Measurements from ENCODE around the gene AP1M1.

Gene AP1M1

DNA sequence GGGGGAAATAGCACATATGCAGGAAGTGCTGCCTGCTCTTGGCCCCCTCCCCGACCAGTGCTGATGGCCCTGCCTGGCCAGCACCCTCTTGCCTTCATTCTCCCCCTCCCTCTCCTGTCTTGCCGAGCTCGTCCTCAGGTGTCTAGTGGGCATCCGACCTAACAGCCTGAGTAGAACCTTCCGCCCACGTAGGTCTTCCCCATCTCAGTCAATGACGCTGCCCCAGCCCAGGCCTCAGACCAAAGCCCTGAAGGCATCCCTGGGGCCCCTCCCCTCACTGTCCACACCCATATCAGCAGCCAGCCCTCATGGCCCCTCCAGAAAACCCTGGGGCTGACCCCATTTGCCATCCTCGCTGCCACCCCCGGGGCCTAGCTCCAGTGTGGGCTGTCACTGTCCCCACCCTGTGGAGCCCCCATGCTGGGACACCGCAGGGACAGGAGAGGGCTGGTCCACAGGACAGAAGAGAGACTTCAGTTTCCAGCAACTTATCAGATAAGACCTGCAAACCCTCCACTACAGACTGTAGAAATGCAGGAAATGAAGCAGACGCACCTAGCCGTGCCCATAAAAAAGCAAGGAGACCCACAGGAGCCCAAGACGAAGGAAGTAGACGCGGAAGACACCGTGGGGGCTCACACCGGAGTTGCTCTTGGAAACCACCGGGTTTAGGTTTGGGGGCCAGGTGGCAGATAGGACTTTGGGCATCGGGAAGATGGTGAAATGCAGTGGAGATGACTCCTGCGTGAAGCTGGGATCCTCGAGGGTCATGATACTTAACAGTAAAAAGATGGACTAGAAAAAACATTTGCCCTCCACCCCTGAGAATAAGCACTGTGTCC is 38.3 kb downstream of the AP1M1 start:
- TF ChIP-seq FOXM1 (IDR thresholded peaks at IDR 0.05; ENCODE audit: borderline replicate concordance, low read depth) (no peak), NFIC (IDR thresholded peaks at IDR 0.05) (no peak), CEBPB (IDR thresholded peaks at IDR 0.05) (no peak), TCF12 (IDR thresholded peaks at IDR 0.05; ENCODE audit: low read depth) (no peak), CREB1 (IDR thresholded peaks at IDR 0.05; ENCODE audit: low read depth) (no peak), RAD21 (IDR thresholded peaks at IDR 0.05; ENCODE audit: low read depth) (no peak), YY1 (IDR thresholded peaks at IDR 0.05; ENCODE audit: low read depth) (no peak), EGR1 (IDR thresholded peaks at IDR 0.05) (no peak), TEAD4 (IDR thresholded peaks at IDR 0.05) (no peak), TAF1 (IDR thresholded peaks at IDR 0.05; ENCODE audit: low read depth) (no peak)
- TF ChIP-seq, protein P1, sequence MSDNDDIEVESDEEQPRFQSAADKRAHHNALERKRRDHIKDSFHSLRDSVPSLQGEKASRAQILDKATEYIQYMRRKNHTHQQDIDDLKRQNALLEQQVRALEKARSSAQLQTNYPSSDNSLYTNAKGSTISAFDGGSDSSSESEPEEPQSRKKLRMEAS (IDR thresholded peaks at IDR 0.05) = no peak
- TF ChIP-seq, protein P2, sequence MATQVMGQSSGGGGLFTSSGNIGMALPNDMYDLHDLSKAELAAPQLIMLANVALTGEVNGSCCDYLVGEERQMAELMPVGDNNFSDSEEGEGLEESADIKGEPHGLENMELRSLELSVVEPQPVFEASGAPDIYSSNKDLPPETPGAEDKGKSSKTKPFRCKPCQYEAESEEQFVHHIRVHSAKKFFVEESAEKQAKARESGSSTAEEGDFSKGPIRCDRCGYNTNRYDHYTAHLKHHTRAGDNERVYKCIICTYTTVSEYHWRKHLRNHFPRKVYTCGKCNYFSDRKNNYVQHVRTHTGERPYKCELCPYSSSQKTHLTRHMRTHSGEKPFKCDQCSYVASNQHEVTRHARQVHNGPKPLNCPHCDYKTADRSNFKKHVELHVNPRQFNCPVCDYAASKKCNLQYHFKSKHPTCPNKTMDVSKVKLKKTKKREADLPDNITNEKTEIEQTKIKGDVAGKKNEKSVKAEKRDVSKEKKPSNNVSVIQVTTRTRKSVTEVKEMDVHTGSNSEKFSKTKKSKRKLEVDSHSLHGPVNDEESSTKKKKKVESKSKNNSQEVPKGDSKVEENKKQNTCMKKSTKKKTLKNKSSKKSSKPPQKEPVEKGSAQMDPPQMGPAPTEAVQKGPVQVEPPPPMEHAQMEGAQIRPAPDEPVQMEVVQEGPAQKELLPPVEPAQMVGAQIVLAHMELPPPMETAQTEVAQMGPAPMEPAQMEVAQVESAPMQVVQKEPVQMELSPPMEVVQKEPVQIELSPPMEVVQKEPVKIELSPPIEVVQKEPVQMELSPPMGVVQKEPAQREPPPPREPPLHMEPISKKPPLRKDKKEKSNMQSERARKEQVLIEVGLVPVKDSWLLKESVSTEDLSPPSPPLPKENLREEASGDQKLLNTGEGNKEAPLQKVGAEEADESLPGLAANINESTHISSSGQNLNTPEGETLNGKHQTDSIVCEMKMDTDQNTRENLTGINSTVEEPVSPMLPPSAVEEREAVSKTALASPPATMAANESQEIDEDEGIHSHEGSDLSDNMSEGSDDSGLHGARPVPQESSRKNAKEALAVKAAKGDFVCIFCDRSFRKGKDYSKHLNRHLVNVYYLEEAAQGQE (IDR thresholded peaks at IDR 0.05; ENCODE audit: low read depth) = no peak
- TF ChIP-seq, protein P3, sequence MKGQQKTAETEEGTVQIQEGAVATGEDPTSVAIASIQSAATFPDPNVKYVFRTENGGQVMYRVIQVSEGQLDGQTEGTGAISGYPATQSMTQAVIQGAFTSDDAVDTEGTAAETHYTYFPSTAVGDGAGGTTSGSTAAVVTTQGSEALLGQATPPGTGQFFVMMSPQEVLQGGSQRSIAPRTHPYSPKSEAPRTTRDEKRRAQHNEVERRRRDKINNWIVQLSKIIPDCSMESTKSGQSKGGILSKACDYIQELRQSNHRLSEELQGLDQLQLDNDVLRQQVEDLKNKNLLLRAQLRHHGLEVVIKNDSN (IDR thresholded peaks at IDR 0.05) = no peak

DNA sequence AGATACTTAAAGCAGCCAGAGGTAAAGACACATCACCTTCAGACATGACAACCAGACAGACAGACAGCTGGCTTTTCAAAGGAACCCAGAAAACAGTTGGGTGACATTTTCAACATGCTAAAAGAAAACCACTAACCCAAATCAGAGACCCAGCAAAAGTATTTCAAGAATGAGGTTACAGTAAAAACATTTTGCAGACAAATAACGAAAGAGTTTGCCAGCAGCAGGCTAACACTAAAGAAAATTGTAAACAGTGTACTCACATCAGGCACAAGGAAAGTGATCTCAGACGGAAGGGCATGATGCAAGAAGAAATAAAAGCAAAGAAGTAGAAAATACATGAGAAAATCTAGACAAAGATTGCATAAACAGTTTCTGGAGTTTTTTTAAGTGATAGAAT is 46.4 kb downstream of the AP1M1 start:
- TF ChIP-seq YY1 (IDR thresholded peaks at IDR 0.05; ENCODE audit: low read depth) = no peak
- TF ChIP-seq, protein P1 (IDR thresholded peaks at IDR 0.05) = no peak
- TF ChIP-seq NFIC (IDR thresholded peaks at IDR 0.05) = no peak
- no peak for TF ChIP-seq TCF12 (IDR thresholded peaks at IDR 0.05; ENCODE audit: low read depth)
- TF ChIP-seq, protein P3 (IDR thresholded peaks at IDR 0.05) = no peak
- TF ChIP-seq TAF1 (IDR thresholded peaks at IDR 0.05; ENCODE audit: low read depth) = no peak
- TF ChIP-seq ZBTB7A (IDR thresholded peaks at IDR 0.05; ENCODE audit: low read depth) = no peak
- TF ChIP-seq, protein P2 (IDR thresholded peaks at IDR 0.05; ENCODE audit: low read depth) = no peak
- no peak for TF ChIP-seq CEBPB (IDR thresholded peaks at IDR 0.05)
- no peak for TF ChIP-seq EGR1 (IDR thresholded peaks at IDR 0.05)

DNA sequence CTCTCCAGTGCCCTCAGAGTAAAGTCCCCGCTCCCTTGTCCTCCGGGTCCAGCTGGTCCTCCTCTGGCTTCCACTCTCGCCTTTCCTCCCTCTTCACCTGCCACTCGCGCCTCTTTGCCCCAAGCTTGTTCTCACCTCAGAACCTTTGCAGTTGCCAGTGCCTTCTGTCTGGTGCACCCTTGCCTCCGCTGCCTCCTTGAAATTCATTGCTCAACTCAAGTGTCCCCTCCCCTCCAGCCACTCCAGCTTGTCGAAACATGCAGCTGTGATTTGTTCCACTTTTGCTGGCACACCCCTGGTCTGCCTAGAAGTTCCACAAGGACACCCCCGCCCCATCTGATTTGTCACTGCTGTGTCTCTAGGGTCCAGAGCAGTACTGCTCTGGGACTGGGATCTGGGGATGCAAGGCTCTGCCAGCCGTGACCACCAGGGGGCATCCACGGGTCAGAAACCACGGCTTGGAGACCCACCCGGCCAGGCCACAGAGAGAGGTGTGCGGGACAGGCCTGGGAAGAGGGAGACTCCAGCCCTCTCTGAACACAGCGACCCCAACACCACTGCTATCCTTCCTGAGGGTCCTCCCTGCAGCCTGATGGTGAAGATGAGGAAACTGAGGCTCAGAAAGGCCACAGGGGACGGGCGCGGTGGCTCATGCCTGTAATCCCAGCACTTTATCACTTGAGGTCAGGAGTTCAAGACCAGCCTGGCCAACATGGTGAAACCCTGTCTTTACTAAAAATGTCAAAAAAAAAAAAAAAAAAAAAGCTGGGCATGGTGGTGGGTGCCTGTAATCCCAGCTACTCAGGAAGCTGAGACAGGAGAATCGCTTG is 49.9 kb downstream of the AP1M1 start:
- peak; percentile 99 for TF ChIP-seq RAD21 (IDR thresholded peaks at IDR 0.05; ENCODE audit: low read depth)
- no peak for TF ChIP-seq TEAD4 (IDR thresholded peaks at IDR 0.05)
- no peak for TF ChIP-seq FOXM1 (IDR thresholded peaks at IDR 0.05; ENCODE audit: borderline replicate concordance, low read depth)
- no peak for TF ChIP-seq YY1 (IDR thresholded peaks at IDR 0.05; ENCODE audit: low read depth)
- TF ChIP-seq EP300 (IDR thresholded peaks at IDR 0.05; ENCODE audit: borderline replicate concordance) = no peak
- TF ChIP-seq, protein P1 (IDR thresholded peaks at IDR 0.05) = no peak

DNA sequence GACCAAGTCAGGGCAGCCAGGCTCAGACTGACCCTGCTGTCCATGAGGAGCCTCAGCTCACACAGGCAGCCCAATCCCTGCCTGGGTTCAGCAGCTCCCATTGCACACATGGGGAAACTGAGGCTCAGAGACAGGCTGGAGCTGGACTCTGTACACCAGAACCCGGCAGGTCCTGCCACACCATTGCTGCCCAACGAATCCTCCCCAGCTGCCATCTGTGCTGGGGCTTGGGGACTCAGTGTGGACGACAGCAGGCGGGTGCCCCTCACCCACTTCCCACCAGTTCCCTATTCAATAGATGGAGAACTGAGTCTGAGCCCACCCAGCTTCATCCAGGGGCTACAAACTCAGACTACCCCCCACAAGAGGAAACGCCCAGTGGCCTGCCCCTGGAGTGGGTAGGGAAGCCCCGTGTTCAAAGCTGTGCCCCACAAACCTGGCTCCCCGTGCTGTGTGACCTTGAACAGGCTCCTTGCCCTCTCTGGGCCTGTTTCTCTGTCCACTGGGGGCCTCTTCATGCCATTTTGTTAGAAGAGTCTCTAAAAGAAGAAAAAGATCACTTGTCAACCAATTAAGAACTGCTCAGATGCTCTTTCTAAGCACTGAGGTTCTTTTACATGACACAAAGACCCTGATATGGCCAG is 50.8 kb downstream of the AP1M1 start:
- TF ChIP-seq EP300 (IDR thresholded peaks at IDR 0.05; ENCODE audit: borderline replicate concordance) (no peak), CREB1 (IDR thresholded peaks at IDR 0.05; ENCODE audit: low read depth) (no peak), ZBTB7A (IDR thresholded peaks at IDR 0.05; ENCODE audit: low read depth) (no peak), FOXM1 (IDR thresholded peaks at IDR 0.05; ENCODE audit: borderline replicate concordance, low read depth) (no peak), NFIC (IDR thresholded peaks at IDR 0.05) (no peak), RAD21 (IDR thresholded peaks at IDR 0.05; ENCODE audit: low read depth) (no peak), TAF1 (IDR thresholded peaks at IDR 0.05; ENCODE audit: low read depth) (no peak), CEBPB (IDR thresholded peaks at IDR 0.05) (no peak)
- TF ChIP-seq, protein P3 (IDR thresholded peaks at IDR 0.05) = no peak

All from Ishikawa (cell line).